Measurements from ENCODE around the gene SPINT3. TPM values are rescaled to one million over a fixed set of nuclear protein-coding genes. Genes with fewer than 3 reads are reported as not detected.

Gene SPINT3
- total RNA-seq, 2 donors from 2014 or later = not detected

GRCh38 chr20:45548410-45548809 lies 33.0 kb upstream of the SPINT3 start:
- DNase-seq (ENCODE audit: low spot score) = no peak
- Histone ChIP-seq H3K9me3 (no peaks in the 10 kb centered on the region), H3K27ac (no peak overlapping the region), H3K27me3 (no peaks in the 10 kb centered on the region), H3K4me1 (no peaks in the 10 kb centered on the region), H3K4me3 (no peak overlapping the region), H3K36me3 (no peaks in the 10 kb centered on the region)
- TF ChIP-seq CTCF (IDR thresholded peaks at IDR 0.05) = no peak

- no peaks in the 10 kb centered on the region for H3K36me3 ChIP-seq
- no peak within 1 kb of the TSS for H3K27ac ChIP-seq
- no peak for DNase-seq (ENCODE audit: low spot score)
- H3K4me3 ChIP-seq = no peak within 1 kb of the TSS
- no peaks in the 10 kb centered on the region for H3K9me3 ChIP-seq
- H3K4me1 ChIP-seq = no peaks in the 10 kb centered on the region
- no peak for TF ChIP-seq CTCF (IDR thresholded peaks at IDR 0.05)
- H3K27me3 ChIP-seq = no peaks in the 10 kb centered on the region
These were observed 31.9 kb upstream of the SPINT3 start, which contains the start of gene EPPIN for GRCh38 chr20:45547206-45547770. TSS of gene EPPIN (minus strand) at chr20:45547401. CDS start at chr20:45547357, 44 bp downstream.

- Histone ChIP-seq H3K27ac (no peak overlapping the region), H3K9me3 (no peaks in the 10 kb centered on the region), H3K4me1 (no peaks in the 10 kb centered on the region), H3K4me3 (no peak overlapping the region), H3K27me3 (no peaks in the 10 kb centered on the region), H3K36me3 (no peaks in the 10 kb centered on the region)
- peak in 1 of 2 donors; percentile 37 for TF ChIP-seq CTCF (IDR thresholded peaks at IDR 0.05)
- DNase-seq (ENCODE audit: low spot score) = no peak
These were observed 30.5 kb upstream of the SPINT3 start for GRCh38 chr20:45545754-45546453.

- H3K36me3 ChIP-seq = no peaks in the 10 kb centered on the region
- TF ChIP-seq CTCF (IDR thresholded peaks at IDR 0.05) = no peak
- no peak overlapping the region for H3K27ac ChIP-seq
- H3K27me3 ChIP-seq = no peaks in the 10 kb centered on the region
- H3K9me3 ChIP-seq = no peaks in the 10 kb centered on the region
- no peaks in the 10 kb centered on the region for H3K4me1 ChIP-seq
- no peak overlapping the region for H3K4me3 ChIP-seq
- DNase-seq (ENCODE audit: low spot score) = no peak
These were observed 29.9 kb upstream of the SPINT3 start for GRCh38 chr20:45545351-45545750.

GRCh38 chr20:45539382-45539781 lies 24.0 kb upstream of the SPINT3 start, which contains the start of gene WFDC6:
TSS of gene WFDC6 (minus strand) at chr20:45539482. CDS start at chr20:45539407, 75 bp downstream.
- no peak for TF ChIP-seq CTCF (IDR thresholded peaks at IDR 0.05)
- no peak for DNase-seq (ENCODE audit: low spot score)
- H3K27me3 ChIP-seq = no peaks in the 10 kb centered on the region

More at GRCh38 chr20:45539382-45539781, 24.0 kb upstream of the SPINT3 start, which contains the start of gene WFDC6:
- Histone ChIP-seq H3K9me3 (no peaks in the 10 kb centered on the region), H3K36me3 (no peaks in the 10 kb centered on the region), H3K4me3 (no peak within 1 kb of the TSS), H3K27ac (no peak within 1 kb of the TSS), H3K4me1 (no peaks in the 10 kb centered on the region)
